ENCODE results near the gene RDH14.

Gene RDH14

DNA sequence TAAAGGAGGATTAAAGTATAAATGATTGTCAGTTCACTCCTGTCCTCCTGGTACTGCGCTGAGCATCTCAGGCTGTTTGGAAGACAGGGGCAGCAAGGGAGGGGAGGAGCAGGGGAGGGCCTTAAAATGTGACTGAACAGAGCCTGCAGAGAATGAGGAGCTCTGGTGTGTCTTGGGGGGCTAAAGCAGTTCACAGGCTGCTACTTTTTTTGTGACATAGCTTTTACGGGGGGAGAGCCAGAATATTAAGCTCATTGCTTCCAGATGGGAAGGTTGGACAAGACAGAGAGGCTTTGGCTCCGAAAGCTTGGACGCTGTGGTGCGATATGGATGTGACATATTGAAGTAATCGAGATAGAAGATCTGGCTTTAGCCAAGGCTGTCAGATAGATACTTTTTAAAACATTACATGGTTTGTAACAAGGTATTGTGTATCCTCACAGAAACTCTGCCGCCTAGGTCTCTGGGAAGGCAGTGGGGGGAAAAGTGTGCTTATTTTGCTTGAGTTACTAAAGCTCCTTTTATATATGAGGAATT is 40.5 kb downstream of the RDH14 start:
- DNase-seq, result no peak

DNA sequence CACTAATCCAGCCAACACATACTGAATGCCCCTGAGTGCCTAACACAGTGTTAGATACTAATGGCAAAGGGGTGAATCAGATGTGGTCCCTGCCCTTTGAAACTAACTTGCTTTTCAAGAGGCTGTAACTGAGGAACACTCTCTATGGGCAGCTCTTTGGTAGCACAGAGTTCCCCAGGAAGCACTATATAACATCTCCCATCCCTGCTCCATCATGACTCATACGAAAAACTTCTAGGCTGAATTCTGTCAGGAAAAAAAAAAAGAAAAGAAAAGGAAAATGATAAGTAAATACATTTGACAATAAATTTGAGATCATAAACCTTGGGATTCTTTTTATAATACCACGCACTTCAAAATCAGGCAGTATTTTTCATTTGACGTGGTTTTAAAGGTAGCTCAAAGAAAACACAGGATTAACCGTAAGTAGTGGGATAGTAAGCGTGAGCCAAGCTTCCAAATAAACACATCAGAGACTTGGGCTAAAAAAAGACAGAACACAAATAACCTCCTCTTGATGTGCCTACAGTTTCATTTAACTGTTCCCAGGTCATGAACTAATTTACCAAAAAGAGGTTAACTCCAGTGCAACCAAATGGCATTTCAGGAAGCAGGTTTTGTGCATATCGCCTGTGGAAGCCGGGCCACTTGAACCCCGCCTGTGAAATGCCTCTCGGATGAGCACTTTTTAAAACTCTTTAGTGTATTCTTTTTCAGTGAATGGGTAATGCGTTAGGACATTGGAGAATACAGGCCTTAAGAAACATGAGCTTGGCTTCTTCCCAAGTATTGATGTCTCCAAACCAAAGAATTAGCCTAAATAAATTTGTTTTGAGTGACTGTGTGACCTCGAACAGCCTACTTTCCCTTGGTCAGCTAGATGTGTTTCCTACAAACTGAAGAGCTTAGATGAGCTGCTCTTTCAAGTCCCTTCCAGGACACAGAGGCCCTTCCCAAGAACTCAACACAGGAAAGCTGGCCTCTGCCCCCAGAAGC is 42.0 kb downstream of the RDH14 start:
- no peak for DNase-seq

- no peak for DNase-seq
These were observed 43.1 kb downstream of the RDH14 start for GRCh38 chr2:18517386-18517785.

DNA sequence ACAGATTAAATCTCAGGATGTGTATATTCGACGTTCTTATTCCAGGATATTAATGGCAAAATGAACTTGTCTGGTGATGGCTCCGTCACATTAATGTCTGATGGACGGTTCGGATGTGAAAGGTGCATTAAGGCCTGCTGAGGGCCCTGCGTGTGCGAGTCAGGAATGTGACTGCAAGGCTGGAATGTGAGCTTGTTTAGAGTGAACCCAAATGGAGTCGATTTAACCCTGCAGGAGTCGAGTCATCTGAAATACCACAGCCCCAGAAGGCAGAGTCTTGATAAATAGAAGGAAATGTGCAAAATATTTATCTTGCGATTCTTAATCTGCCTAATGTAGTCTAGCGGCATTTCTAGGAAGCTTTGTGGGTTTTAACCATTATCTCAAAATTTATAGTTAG is 44.3 kb downstream of the RDH14 start:
- DNase-seq, result no peak

GRCh38 chr2:18514526-18515461 is 45.7 kb downstream of the RDH14 start:
- no peak for DNase-seq

- DNase-seq, result no peak
These were observed 49.7 kb downstream of the RDH14 start for GRCh38 chr2:18510775-18511174.

- DNase-seq, result no peak
These were observed 53.5 kb downstream of the RDH14 start for GRCh38 chr2:18506883-18507509.

- DNase-seq, result no peak
These were observed 54.6 kb downstream of the RDH14 start for GRCh38 chr2:18505703-18506341.
